Adipocyte (in vitro differentiated cells): ENCODE results near the gene RARB.
A peak's percentile ranks its signal among the peaks of the same experiment; 100 is the strongest.

Experiments
- DNase-seq: peaks from one replicate; pipeline ENCODE4 v3.0.0-alpha.2; 2015; ENCODE audit warnings: low read depth
- H3K27me3 ChIP-seq: replicated peaks from 2 replicates; pipeline ENCODE4 v1.7.0; 2013; ENCODE audit warnings: mild to moderate bottlenecking, low read length, moderate library complexity; ENCODE audit not compliant: control insufficient read depth, insufficient read depth
- H3K36me3 ChIP-seq: 2 replicates; pipeline ENCODE4 v1.7.0; 2013; ENCODE audit warnings: low read length, mild to moderate bottlenecking, moderate library complexity; ENCODE audit not compliant: control insufficient read depth, insufficient read depth, severe bottlenecking
- H3K4me1 ChIP-seq: 2 replicates; pipeline ENCODE4 v1.7.0; 2013; ENCODE audit warnings: mild to moderate bottlenecking, low read length, moderate library complexity; ENCODE audit not compliant: control insufficient read depth, insufficient read depth
- H3K4me3 ChIP-seq: 2 replicates; pipeline ENCODE4 v1.7.0; 2013; ENCODE audit warnings: mild to moderate bottlenecking, low read length, moderate library complexity
- H3K9ac ChIP-seq: 2 replicates; pipeline ENCODE4 v1.7.0; 2013; ENCODE audit warnings: mild to moderate bottlenecking, low read length, moderate library complexity
- H3K9me3 ChIP-seq: 2 replicates; pipeline ENCODE4 v1.7.0; 2013; ENCODE audit warnings: mild to moderate bottlenecking, low read length, moderate library complexity; ENCODE audit not compliant: control insufficient read depth

RARB gene

GRCh38 chr3:25423780-25424588 lies 4.1 kb upstream of the RARB start:
- H3K27me3 ChIP-seq, result no peaks in the 10 kb centered on the region
- H3K36me3 ChIP-seq, result no peaks in the 10 kb centered on the region
- no peak overlapping the region for H3K4me3 ChIP-seq
- peak; percentile 90 for DNase-seq
- H3K9me3 ChIP-seq, result no peaks in the 10 kb centered on the region
- peaks cover 13% of the 10 kb centered on the region for H3K4me1 ChIP-seq
- no peak overlapping the region for H3K9ac ChIP-seq

- Histone ChIP-seq H3K4me1 (peaks cover 13% of the 10 kb centered on the region), H3K36me3 (no peaks in the 10 kb centered on the region), H3K4me3 (no peak overlapping the region), H3K9me3 (no peaks in the 10 kb centered on the region), H3K27me3 (no peaks in the 10 kb centered on the region), H3K9ac (no peak overlapping the region)
- DNase-seq, result peak; percentile 45
Measured at GRCh38 chr3:25424614-25425013, 3.4 kb upstream of the RARB start.

- Histone ChIP-seq H3K27me3 (no peaks in the 10 kb centered on the region), H3K36me3 (no peaks in the 10 kb centered on the region), H3K9ac (no peak overlapping the region), H3K4me3 (no peak overlapping the region), H3K4me1 (peaks cover 13% of the 10 kb centered on the region), H3K9me3 (no peaks in the 10 kb centered on the region)
- peak; percentile 62 for DNase-seq
Measured at GRCh38 chr3:25426408-25426807, 1.7 kb upstream of the RARB start.

GRCh38 chr3:25427155-25427554 lies 908 bp upstream of the RARB start:
- peaks cover 13% of the 10 kb centered on the region for H3K4me1 ChIP-seq
- H3K9me3 ChIP-seq, result no peaks in the 10 kb centered on the region
- no peaks in the 10 kb centered on the region for H3K27me3 ChIP-seq
- peak overlapping the region; percentile 82 for H3K9ac ChIP-seq
- H3K36me3 ChIP-seq, result no peaks in the 10 kb centered on the region
- peak overlapping the region; percentile 85 for H3K4me3 ChIP-seq
- peak; percentile 58 for DNase-seq

GRCh38 chr3:25427563-25427941 lies 511 bp upstream of the RARB start:
- H3K4me3 ChIP-seq, result peak overlapping the region; percentile 85
- no peaks in the 10 kb centered on the region for H3K27me3 ChIP-seq
- no peaks in the 10 kb centered on the region for H3K36me3 ChIP-seq
- H3K4me1 ChIP-seq, result peaks cover 13% of the 10 kb centered on the region
- peak; percentile 80 for DNase-seq
- no peaks in the 10 kb centered on the region for H3K9me3 ChIP-seq
- H3K9ac ChIP-seq, result peak overlapping the region; percentile 82

- Histone ChIP-seq H3K4me1 (peaks cover 13% of the 10 kb centered on the region), H3K27me3 (no peaks in the 10 kb centered on the region), H3K9me3 (no peaks in the 10 kb centered on the region), H3K9ac (no peak overlapping the region), H3K4me3 (peak overlapping the region; percentile 85), H3K36me3 (no peaks in the 10 kb centered on the region)
- DNase-seq, result peak; percentile 34
Measured at GRCh38 chr3:25428789-25429335, 799 bp downstream of the RARB start.

GRCh38 chr3:25429361-25430286 lies 1.6 kb downstream of the RARB start:
- Histone ChIP-seq H3K4me1 (peaks cover 13% of the 10 kb centered on the region), H3K4me3 (no peak overlapping the region), H3K9ac (no peak overlapping the region), H3K9me3 (no peaks in the 10 kb centered on the region), H3K36me3 (no peaks in the 10 kb centered on the region), H3K27me3 (no peaks in the 10 kb centered on the region)
- peak; percentile 41 for DNase-seq

- DNase-seq, result peak; percentile 48
- Histone ChIP-seq H3K9me3 (no peaks in the 10 kb centered on the region), H3K4me1 (peaks cover 13% of the 10 kb centered on the region), H3K36me3 (no peaks in the 10 kb centered on the region), H3K4me3 (no peak overlapping the region), H3K27me3 (no peaks in the 10 kb centered on the region), H3K9ac (no peak overlapping the region)
Measured at GRCh38 chr3:25430287-25430934, 2.3 kb downstream of the RARB start.

- Histone ChIP-seq H3K4me1 (peaks cover 13% of the 10 kb centered on the region), H3K36me3 (no peaks in the 10 kb centered on the region), H3K9me3 (no peaks in the 10 kb centered on the region), H3K27me3 (no peaks in the 10 kb centered on the region), H3K4me3 (no peak overlapping the region), H3K9ac (no peak overlapping the region)
- peak; percentile 33 for DNase-seq
Measured at GRCh38 chr3:25430935-25431770, 3.1 kb downstream of the RARB start.

- DNase-seq, result peak; percentile 63
- Histone ChIP-seq H3K4me3 (no peak overlapping the region), H3K4me1 (peaks cover 10% of the 10 kb centered on the region), H3K9me3 (no peaks in the 10 kb centered on the region), H3K27me3 (no peaks in the 10 kb centered on the region), H3K9ac (no peak overlapping the region), H3K36me3 (no peaks in the 10 kb centered on the region)
Measured at GRCh38 chr3:25432176-25432720, 4.2 kb downstream of the RARB start.
